ENCODE data around the gene ANKFN1. TPM values are rescaled to one million over a fixed set of nuclear protein-coding genes. Genes with fewer than 3 reads are reported as not detected.

Gene ANKFN1
- total and polyA plus RNA-seq, 8 donors, result 0.13 to 1.8 (median 0.66) TPM

DNA sequence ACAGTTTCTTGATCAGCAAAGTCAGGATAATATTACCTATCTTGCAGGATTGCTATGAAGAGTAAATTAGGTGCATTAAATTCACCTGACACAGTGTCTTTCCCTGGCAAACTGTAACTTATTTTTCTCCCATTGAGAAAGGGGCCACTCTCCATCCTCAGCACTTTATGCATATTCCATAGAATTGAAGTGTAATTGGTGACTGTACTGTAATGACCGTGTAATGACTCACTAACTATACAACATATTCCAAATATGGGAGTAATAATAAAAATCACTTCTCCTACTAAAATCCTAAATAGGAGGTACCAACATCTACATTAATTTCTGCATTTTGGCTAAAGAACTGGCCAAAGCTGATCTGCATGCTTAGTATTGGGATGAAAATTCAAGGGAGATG, 298.4 kb downstream of the ANKFN1 start:
- Histone ChIP-seq H3K4me1 (no peaks in the 10 kb centered on the region), H3K9me3 (no peaks in the 10 kb centered on the region), H3K27me3 (no peaks in the 10 kb centered on the region), H3K36me3 (no peaks in the 10 kb centered on the region), H3K4me3 (no peak overlapping the region), H3K27ac (no peak overlapping the region)
- TF ChIP-seq CTCF (IDR thresholded peaks at IDR 0.05), result no peak
- intact Hi-C loops (cut with DNase I), result no loop called here
- no peak for DNase-seq
- no peak for ATAC-seq

GRCh38 chr17:56452461-56452860, 299.2 kb downstream of the ANKFN1 start:
- Histone ChIP-seq H3K9me3 (no peaks in the 10 kb centered on the region), H3K4me1 (no peaks in the 10 kb centered on the region), H3K4me3 (no peak overlapping the region), H3K27ac (no peak overlapping the region), H3K27me3 (no peaks in the 10 kb centered on the region), H3K36me3 (no peaks in the 10 kb centered on the region)
- TF ChIP-seq CTCF (IDR thresholded peaks at IDR 0.05), result no peak
- intact Hi-C loops (cut with DNase I), result no loop called here
- ATAC-seq (no peak), DNase-seq (no peak)

DNA sequence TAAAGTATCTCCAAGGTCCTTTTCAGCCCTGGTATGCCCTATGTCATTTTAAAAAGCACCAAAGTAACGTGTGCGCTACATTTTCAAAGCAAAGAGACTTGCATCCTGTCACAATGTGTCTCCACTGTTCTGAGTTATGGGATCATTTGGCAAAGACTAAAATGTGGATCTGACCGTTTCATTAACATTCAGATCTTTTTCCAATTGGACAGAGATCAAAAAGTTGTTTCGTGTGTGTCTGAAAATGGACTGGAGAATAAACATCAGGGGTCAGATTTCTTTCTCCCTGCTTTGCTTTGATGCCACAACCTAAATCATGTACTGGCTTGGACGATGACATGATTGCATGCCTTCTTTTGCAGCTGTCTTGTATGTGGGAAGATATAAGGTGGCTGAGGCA, 304.2 kb downstream of the ANKFN1 start:
- no peaks in the 10 kb centered on the region for H3K4me1 ChIP-seq
- H3K27me3 ChIP-seq, result no peaks in the 10 kb centered on the region
- intact Hi-C loops (cut with DNase I), result no loop called here
- DNase-seq (peak in 1 of 4 donors; percentile 7), ATAC-seq (no peak)
- H3K9me3 ChIP-seq, result no peaks in the 10 kb centered on the region
- no peak overlapping the region for H3K4me3 ChIP-seq
- no peaks in the 10 kb centered on the region for H3K36me3 ChIP-seq
- H3K27ac ChIP-seq, result no peak overlapping the region
- no peak for TF ChIP-seq CTCF (IDR thresholded peaks at IDR 0.05)

DNA sequence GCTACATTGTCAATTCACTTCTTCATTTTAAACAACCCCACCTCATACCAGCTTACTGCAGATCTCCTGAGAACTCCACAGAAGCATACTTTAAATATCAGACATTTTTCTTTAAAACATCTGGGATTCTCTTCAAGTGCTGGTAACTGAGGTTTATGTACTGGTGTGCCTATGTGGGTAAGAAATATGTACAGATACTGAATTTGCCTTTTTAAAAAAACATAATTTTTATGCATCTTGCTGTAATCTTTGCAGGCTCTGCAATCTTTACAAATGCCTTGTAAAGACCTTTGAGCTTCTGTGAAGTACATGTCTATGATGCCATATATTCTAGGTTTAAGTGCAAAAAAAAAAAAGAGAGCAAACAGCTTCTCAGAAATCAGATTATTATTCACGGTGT, 312.6 kb downstream of the ANKFN1 start:
- Histone ChIP-seq H3K36me3 (no peaks in the 10 kb centered on the region), H3K9me3 (no peaks in the 10 kb centered on the region)
- no peak for DNase-seq

GRCh38 chr17:56468840-56469239, 315.6 kb downstream of the ANKFN1 start:
- no peaks in the 10 kb centered on the region for H3K27me3 ChIP-seq
- no peak overlapping the region for H3K4me3 ChIP-seq
- ATAC-seq (no peak), DNase-seq (no peak)
- H3K9me3 ChIP-seq, result no peaks in the 10 kb centered on the region
- no peak for TF ChIP-seq CTCF (IDR thresholded peaks at IDR 0.05)
- intact Hi-C loops (cut with DNase I), result no loop called here
- no peaks in the 10 kb centered on the region for H3K4me1 ChIP-seq
- no peak overlapping the region for H3K27ac ChIP-seq
- no peaks in the 10 kb centered on the region for H3K36me3 ChIP-seq

More for the DNA sequence above, 312.6 kb downstream of the ANKFN1 start:
- H3K27me3 ChIP-seq, result no peaks in the 10 kb centered on the region
- intact Hi-C loops (cut with DNase I), result no loop called here
- no peak overlapping the region for H3K4me3 ChIP-seq
- ATAC-seq, result no peak
- no peak for TF ChIP-seq CTCF (IDR thresholded peaks at IDR 0.05)
- no peaks in the 10 kb centered on the region for H3K4me1 ChIP-seq
- H3K27ac ChIP-seq, result no peak overlapping the region
